GM20000 (cell line): Measurements from ENCODE around the gene CRACDL.

ENCODE experiments used
- DNase-seq: peaks from one replicate; pipeline ENCODE4 v3.0.0; 2012; ENCODE audit warnings: low spot score
- TF ChIP-seq, protein P1 (sequence below): IDR thresholded peaks from 2 replicates; pipeline ENCODE4 v1.5.1; 2012; ENCODE audit warnings: mild to moderate bottlenecking, control low read depth; ENCODE audit errors: extremely low read depth, missing control alignments

CRACDL gene

DNA sequence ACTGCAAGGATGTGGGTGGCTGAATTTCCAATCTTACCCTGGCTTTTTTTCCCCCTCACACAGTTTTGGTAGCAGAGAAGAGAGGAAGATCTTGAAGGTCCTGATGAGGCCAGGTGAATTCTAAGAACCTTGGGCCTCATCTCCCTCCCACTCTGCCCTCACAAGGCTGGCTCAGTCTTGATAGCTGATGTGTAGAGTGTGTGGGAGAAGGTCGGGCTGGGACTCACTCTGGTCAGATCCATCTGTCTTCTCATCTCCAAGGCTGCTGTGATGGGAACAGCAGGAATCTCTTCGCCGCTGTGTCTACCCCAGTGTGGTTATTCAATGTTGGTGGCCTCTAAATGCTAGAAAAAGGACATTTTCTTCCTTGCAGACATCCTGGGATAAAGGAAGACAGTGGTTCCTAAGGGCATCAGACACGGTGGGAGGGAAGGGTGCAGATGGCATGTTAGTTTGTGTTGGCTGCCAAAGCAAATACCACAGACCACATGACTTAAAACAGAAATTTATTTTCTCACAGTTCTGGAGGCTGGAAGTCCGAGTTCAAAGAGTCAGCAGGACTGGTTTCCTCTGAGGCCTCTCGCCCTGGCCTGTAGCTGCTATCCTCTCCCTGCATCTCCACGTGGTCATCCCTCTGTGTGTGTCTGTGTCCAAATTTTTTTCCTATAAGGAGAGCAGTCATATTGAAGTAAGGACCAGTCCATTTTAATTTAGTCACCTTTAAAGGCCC lies 167.5 kb downstream of the CRACDL start:
- TF ChIP-seq, protein P1, sequence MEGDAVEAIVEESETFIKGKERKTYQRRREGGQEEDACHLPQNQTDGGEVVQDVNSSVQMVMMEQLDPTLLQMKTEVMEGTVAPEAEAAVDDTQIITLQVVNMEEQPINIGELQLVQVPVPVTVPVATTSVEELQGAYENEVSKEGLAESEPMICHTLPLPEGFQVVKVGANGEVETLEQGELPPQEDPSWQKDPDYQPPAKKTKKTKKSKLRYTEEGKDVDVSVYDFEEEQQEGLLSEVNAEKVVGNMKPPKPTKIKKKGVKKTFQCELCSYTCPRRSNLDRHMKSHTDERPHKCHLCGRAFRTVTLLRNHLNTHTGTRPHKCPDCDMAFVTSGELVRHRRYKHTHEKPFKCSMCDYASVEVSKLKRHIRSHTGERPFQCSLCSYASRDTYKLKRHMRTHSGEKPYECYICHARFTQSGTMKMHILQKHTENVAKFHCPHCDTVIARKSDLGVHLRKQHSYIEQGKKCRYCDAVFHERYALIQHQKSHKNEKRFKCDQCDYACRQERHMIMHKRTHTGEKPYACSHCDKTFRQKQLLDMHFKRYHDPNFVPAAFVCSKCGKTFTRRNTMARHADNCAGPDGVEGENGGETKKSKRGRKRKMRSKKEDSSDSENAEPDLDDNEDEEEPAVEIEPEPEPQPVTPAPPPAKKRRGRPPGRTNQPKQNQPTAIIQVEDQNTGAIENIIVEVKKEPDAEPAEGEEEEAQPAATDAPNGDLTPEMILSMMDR: no peak
- no peak for DNase-seq

DNA sequence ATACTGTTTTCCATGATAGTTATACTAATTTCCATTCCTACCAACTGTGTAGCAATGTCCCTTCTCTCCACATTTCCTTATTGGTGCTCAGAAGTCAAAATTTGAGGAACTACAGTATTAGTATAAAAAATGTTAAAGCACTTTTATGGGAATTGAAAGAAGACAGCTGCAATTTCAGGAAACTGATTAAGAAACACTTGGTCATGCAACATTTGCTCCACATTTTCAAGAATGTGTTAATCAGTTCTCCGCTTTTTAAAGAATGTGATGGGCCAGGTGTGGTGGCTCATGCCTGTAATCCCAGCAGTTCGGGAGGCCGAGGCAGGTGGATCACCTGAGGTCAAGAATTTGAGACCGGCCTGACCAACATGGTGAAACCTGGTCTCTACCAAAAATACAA lies 171.5 kb downstream of the CRACDL start:
- DNase-seq: no peak
- TF ChIP-seq, protein P1: no peak

DNA sequence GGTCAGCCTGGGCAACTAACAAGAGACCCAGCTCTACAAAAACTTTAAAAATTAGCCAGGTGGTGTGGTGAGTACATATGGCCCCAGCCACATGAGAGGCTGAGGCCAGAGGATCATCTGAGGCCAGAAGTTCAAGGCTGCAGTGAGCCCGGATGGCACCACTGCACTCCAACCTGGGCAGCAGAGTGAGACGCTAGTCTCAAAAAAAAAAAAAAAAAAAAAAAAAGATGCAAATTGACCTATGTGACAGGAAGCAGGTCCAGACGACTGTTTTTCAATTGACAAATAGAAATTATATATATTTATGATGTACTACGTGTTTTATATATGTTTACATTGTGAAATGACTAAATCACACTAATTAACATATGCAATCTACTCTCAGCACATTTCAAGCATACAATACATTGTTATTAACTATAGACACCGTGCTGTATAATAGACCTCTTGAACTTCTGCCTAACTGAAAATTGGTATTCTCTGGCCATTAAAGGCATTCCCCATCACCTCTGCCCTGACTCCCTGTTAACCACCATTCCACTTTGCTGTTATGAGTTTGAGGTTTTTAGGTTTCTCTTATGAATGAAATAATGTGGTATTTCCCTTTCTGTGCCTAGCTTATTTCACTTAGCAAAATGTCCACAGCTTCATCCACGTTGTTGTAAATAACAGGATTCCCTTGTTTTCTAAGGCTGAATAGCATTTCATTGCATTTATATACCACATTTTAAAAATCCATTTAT lies 172.6 kb downstream of the CRACDL start:
- no peak for DNase-seq
- TF ChIP-seq, protein P1: no peak

DNA sequence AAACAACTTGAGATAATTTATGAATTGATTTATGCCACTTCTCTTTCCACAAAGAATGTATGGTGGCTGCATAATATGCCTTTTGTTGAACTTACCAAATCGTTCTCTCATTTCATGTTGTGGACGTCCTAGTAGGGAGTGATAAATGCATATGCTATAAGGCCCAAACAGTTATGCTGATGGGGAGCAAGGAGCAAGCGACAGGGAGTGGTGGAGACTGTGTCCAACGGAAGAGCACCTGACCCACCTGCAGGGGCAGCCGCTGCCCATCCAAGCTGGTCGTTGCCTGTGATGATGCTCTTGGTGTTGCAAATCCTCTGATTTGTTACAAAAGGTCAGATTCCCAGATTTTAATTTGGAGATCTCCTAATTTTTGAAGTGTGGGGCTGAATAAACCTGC lies 174.1 kb downstream of the CRACDL start:
- TF ChIP-seq, protein P1: no peak

DNA sequence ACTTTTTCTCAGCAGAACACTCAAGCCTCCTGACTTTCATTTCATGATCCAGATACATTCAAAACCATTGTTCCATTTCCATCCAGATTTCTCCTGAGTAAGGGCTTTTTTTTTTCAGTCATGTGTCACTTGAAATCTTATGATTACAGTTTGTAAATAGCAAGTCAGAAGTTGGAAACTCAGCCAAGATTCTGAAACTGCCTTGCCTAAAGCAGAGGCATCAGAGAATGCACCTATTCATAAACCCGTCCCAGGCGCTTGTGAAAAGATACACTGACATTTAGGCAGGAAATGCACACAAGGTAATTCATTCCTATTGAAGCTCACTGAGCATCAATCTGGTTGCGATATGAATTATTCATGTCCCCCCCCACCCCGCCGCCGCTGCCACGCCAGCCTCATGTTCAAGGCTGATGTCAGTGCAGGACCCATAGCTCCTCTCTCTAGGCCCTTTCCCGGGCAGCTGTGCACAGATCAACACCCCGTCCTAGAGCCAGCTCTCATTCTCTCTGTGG lies 174.7 kb downstream of the CRACDL start:
- DNase-seq: no peak
- TF ChIP-seq, protein P1: no peak

More for the DNA sequence above, 174.1 kb downstream of the CRACDL start:
- no peak for DNase-seq

DNA sequence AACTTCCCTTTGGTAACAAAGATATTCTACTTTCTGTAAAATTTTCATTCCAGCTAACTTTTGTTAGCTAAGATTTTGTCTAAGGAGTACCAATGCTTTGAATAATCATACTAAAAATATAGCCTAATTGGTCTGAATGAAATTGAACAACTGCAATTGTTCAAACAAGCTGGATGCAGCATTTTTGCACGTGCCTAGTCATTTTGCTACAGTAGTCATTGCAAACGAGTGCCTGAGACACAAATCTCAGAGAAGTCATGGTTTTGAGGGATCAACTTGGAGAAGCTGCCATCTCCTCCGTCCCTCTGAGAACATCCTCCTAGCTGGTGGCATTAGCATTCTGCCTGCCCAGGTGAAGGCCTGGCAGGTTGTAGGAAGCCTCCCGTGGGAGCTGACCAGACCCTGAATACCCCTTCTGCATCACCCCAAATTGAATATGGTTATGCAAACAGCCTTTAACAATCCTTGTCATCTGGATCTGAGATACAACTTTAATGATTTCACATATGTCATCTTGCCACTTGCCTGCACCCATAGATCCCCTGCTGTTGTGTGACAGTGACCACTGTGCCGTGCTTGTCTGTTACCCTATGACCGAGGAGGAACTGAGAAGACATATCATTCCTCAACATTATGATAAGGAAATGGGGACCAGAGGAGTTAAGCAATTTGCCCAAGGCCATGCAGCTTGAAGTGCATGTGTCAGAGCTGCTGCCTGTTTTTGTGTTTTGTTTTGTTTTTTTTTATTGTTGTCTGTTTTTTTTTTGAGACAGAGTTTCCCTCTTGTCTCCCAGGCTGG lies 176.0 kb downstream of the CRACDL start:
- DNase-seq: no peak
- TF ChIP-seq, protein P1: no peak
